Mucosa of rectum (tissue), 2 donors: ENCODE data around the gene RTKN2.
"Not testable (repeated sequence)": the region's sequence is repeated elsewhere in the genome, so short reads cannot be mapped to it uniquely, and the experiment has no call there.

ENCODE experiments used
- H3K27ac ChIP-seq, 2 donors: one replicate each; pipeline ENCODE4 v1.7.0; 2013; ENCODE audit warnings: inconsistent platforms in 2 of 2, low read depth in 2 of 2, low read length in 2 of 2
- H3K27me3 ChIP-seq, 2 donors: one replicate each; pipeline ENCODE4 v1.7.0; 2013; ENCODE audit warnings: low read length in 2 of 2; ENCODE audit not compliant: control insufficient read depth in 2 of 2, insufficient read depth in 2 of 2
- H3K36me3 ChIP-seq, 2 donors: one replicate each; pipeline ENCODE4 v1.7.0; 2013; ENCODE audit warnings: low read length in 2 of 2; ENCODE audit not compliant: control insufficient read depth in 2 of 2, insufficient read depth in 2 of 2
- H3K4me1 ChIP-seq, 2 donors: one replicate each; pipeline ENCODE4 v1.7.0; 2013; ENCODE audit warnings: low read length in 2 of 2, mild to moderate bottlenecking in 1 of 2; ENCODE audit not compliant: control insufficient read depth in 2 of 2, insufficient read depth in 2 of 2
- H3K4me3 ChIP-seq, 2 donors: one replicate each; pipeline ENCODE4 v1.7.0; 2013; ENCODE audit warnings: low read length in 2 of 2
- H3K9ac ChIP-seq, 2 donors: one replicate each; pipeline ENCODE4 v1.7.0; 2013; ENCODE audit warnings: low read length in 2 of 2, low read depth in 1 of 2, mild to moderate bottlenecking in 1 of 2
- H3K9me3 ChIP-seq, 2 donors: one replicate each; pipeline ENCODE4 v1.7.0; 2013; ENCODE audit warnings: low read length in 2 of 2; ENCODE audit not compliant: control insufficient read depth in 2 of 2
- donor health status: healthy.
- donor health status: Normal muscosa, but diverticular disease.

RTKN2 gene

DNA sequence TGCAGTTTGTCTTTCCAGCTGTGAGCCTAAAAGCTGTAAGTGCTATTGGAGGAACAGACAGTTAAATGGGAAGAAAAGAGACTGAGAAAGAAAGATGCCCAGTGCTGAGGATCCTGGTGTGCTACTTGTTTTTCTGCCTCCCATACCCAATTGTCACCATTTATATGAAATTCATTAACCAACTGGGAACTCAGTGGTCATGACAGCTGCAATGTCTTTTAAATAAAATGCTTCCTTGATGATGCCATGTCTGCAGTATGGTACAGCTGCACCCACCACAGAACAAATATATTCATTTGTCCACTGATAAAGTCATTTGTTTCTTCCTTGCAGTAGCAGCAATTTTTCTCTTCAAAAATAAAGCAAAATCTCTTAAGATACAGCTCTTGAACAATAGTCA, 15.6 kb upstream of the RTKN2 start:
- H3K9ac ChIP-seq = no peak overlapping the region
- no peak overlapping the region for H3K27ac ChIP-seq
- no peaks in the 10 kb centered on the region for H3K27me3 ChIP-seq
- no peak overlapping the region for H3K4me3 ChIP-seq
- H3K36me3 ChIP-seq = no peaks in the 10 kb centered on the region
- no peaks in the 10 kb centered on the region for H3K4me1 ChIP-seq
- no peaks in the 10 kb centered on the region for H3K9me3 ChIP-seq

DNA sequence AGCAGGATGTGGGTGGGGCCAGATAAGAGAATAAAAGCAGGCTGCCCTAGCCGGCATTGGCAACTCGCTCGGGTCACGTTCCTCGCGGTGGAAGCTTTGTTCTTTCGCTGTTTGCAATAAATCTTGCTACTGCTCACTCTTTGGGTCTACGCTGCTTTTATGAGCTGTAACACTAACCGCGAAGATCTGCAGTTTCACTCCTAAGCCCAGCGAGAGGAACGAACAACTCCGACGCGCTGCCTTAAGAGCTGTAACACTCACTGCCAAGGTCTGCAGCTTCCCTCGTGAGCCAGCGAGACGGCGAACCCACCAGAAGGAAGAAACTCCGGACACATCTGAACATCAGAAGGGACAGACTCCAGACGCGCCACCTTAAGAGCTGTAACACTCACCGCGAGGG, 12.7 kb upstream of the RTKN2 start:
- not testable (repeated sequence) for H3K27me3 ChIP-seq, H3K4me3 ChIP-seq, H3K9me3 ChIP-seq, H3K4me1 ChIP-seq, H3K27ac ChIP-seq, H3K36me3 ChIP-seq, H3K9ac ChIP-seq

- not testable (repeated sequence) for H3K27ac ChIP-seq, H3K36me3 ChIP-seq, H3K4me1 ChIP-seq, H3K9me3 ChIP-seq, H3K9ac ChIP-seq, H3K4me3 ChIP-seq, H3K27me3 ChIP-seq
Measured at GRCh38 chr10:62280392-62280791, 11.7 kb upstream of the RTKN2 start.

DNA sequence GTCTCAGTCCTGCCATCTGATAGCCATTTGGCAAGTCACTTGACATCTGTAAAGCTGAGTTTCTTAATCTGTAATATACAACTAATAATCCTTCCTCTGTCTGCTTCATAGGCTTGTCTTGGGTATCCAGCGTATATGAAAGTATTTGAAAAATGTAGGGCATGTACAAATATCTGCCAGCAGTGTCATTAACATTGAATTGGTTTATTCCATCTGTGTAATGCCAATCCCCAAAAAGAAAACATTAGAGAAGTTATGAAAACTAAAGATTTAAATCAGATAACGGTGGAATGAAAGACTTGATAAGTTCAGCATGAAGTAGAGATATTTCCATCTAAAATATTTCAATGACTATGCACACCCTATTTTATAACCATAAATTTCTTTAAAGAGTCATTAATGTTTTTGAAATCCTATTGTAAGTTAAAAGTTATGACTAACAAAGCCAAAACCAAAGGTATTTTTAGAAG, 9.8 kb upstream of the RTKN2 start:
- Histone ChIP-seq H3K36me3 (no peaks in the 10 kb centered on the region), H3K4me3 (no peak overlapping the region), H3K9me3 (no peaks in the 10 kb centered on the region), H3K27me3 (no peaks in the 10 kb centered on the region), H3K4me1 (no peaks in the 10 kb centered on the region), H3K27ac (no peak overlapping the region), H3K9ac (no peak overlapping the region)

DNA sequence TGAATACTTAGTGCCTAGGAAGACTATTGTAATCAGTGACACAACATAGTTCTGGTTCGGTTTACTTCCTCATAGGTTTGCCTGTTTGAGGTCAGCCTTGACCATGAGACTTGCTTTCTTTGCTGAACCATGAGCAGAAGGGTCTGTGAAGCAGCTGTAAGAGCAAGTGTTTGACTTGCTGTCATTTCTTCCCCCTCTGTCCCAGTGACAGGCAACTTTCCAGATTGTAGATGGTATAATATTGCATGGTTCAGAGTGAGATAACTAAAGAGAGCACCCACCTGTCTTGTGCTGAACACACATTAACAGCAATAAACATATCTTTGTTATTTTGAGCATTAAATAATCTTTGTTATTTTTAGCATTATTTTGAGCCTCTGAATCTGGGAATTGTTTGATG, 9.3 kb upstream of the RTKN2 start:
- Histone ChIP-seq H3K4me1 (no peaks in the 10 kb centered on the region), H3K27ac (no peak overlapping the region), H3K36me3 (no peaks in the 10 kb centered on the region), H3K9me3 (no peaks in the 10 kb centered on the region), H3K4me3 (no peak overlapping the region), H3K9ac (no peak overlapping the region), H3K27me3 (no peaks in the 10 kb centered on the region)

- H3K4me1 ChIP-seq = peaks cover 4 to 5% of the 10 kb centered on the region in 2 donors
- H3K9ac ChIP-seq = no peak overlapping the region
- H3K36me3 ChIP-seq = no peaks in the 10 kb centered on the region
- H3K27me3 ChIP-seq = peaks cover 0 to 3% of the 10 kb centered on the region in 2 donors
- H3K27ac ChIP-seq = no peak overlapping the region
- H3K4me3 ChIP-seq = no peak overlapping the region
- no peaks in the 10 kb centered on the region for H3K9me3 ChIP-seq
Measured at GRCh38 chr10:62270020-62270419, 1.4 kb upstream of the RTKN2 start.

- peaks cover 0 to 3% of the 10 kb centered on the region in 2 donors for H3K27me3 ChIP-seq
- peaks cover 4 to 8% of the 10 kb centered on the region in 2 donors for H3K4me1 ChIP-seq
- H3K27ac ChIP-seq = no peak overlapping the region
- H3K4me3 ChIP-seq = peak overlapping the region; percentile 69 to 95
- H3K36me3 ChIP-seq = no peaks in the 10 kb centered on the region
- no peaks in the 10 kb centered on the region for H3K9me3 ChIP-seq
- H3K9ac ChIP-seq = peak overlapping the region; percentile 70 to 71
Measured at GRCh38 chr10:62268027-62268398, 631 bp downstream of the RTKN2 start.

- no peaks in the 10 kb centered on the region for H3K9me3 ChIP-seq
- H3K9ac ChIP-seq = no peak overlapping the region
- no peak overlapping the region for H3K27ac ChIP-seq
- H3K36me3 ChIP-seq = no peaks in the 10 kb centered on the region
- H3K27me3 ChIP-seq = peaks cover 0 to 3% of the 10 kb centered on the region in 2 donors
- no peak overlapping the region for H3K4me3 ChIP-seq
- H3K4me1 ChIP-seq = peaks cover 4 to 8% of the 10 kb centered on the region in 2 donors
Measured at GRCh38 chr10:62266611-62267010, 2.0 kb downstream of the RTKN2 start.

DNA sequence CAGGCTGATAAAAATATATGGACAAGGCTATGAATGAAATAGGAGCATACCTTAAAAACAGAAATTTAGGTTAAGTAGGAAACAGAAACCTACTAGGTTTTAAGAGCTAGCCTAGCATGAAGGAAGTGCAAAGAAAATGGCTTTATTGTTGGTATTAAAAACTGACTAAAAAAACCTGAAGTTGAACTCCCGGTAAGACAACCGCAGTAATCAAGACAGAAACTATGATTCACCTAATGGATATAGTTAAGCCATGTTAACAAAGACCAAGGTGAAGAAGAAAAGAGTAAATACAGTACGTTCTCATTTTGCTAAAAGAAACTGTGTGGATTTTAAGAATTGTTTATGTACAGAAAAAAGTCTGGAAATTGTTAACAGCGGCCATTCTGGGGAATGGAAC, 2.5 kb downstream of the RTKN2 start:
- Histone ChIP-seq H3K27ac (no peak overlapping the region), H3K9me3 (no peaks in the 10 kb centered on the region), H3K36me3 (no peaks in the 10 kb centered on the region), H3K4me3 (no peak overlapping the region), H3K27me3 (peaks cover 0 to 3% of the 10 kb centered on the region in 2 donors), H3K4me1 (peaks cover 4 to 8% of the 10 kb centered on the region in 2 donors), H3K9ac (no peak overlapping the region)

DNA sequence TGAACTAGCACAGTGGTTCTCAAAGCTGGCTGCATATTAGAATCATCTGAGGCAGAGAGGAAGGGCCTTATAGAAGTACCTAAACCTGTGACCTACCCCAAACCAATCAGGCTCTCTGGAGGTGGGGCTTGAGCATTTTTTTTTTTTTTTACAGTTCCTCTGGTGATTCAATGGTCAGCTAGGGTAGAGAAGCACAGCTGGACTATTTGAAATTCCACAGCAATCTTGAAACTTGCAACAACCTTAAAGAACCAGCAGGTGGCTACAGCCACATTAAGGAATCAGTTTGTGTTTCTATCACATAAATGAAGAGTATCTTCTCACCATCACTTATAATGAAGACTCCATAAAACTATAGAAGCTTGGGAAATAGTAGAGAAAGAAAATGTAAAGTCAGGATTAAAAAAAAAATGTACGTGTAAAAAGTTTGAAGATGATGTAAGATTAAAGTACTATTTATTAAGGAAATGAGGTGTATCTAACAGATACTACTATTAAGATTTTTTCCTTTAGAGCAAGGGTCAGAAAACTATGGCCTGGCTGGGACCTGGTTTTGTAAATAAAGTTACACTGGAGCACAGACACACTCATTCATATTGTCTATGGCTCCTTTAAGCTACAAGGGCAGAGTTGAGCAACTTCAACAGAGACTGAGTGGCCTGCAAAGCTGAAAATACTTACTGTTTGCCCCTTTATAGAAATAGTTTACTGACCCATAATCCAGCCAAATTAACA, 3.8 kb downstream of the RTKN2 start:
- Histone ChIP-seq H3K9ac (no peak overlapping the region), H3K9me3 (no peaks in the 10 kb centered on the region), H3K4me1 (peaks cover 4 to 8% of the 10 kb centered on the region in 2 donors), H3K4me3 (no peak overlapping the region), H3K36me3 (no peaks in the 10 kb centered on the region), H3K27ac (no peak overlapping the region), H3K27me3 (peaks cover 0 to 3% of the 10 kb centered on the region in 2 donors)
